Stimulated activated CD4-positive, alpha-beta T cell treated with anti-CD3 and anti-CD28 coated beads, Interleukin-15, amount 100 ng/mL, for 24 hours (primary cell): ENCODE data around the gene RAD21L1.

Experiments
- DNase-seq: peaks from one replicate; pipeline ENCODE4 v3.0.0-alpha.2; 2020

Gene RAD21L1

GRCh38 chr20:1225783-1226654, at the start of gene RAD21L1:
RAD21L1 (plus strand) TSS chr20:1226044; CDS start chr20:1228454, 2,410 bp downstream.
- DNase-seq = peak; percentile 85

DNA sequence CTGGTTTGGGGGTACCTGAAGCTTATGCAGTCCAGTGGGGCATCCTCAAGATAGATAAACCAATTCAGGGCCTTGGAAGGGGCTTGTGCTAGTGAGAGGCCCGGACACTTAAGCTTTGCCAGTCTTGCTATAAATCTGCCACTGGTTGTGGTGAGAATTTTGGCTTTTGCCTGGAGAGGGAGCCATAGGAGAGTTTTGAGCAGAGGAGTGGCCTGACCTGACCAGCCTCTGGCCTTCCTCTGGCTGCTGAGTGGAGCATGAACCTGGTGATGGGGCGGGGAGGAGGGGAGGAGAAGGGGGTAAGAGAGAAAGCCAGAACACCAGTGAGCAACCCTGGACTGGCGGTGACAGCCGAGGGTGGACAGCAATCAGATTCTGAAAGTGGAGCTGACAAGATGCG, 48.2 kb upstream of the RAD21L1 start:
- no peak for DNase-seq

GRCh38 chr20:1178103-1178502, 47.7 kb upstream of the RAD21L1 start:
- DNase-seq = no peak

DNA sequence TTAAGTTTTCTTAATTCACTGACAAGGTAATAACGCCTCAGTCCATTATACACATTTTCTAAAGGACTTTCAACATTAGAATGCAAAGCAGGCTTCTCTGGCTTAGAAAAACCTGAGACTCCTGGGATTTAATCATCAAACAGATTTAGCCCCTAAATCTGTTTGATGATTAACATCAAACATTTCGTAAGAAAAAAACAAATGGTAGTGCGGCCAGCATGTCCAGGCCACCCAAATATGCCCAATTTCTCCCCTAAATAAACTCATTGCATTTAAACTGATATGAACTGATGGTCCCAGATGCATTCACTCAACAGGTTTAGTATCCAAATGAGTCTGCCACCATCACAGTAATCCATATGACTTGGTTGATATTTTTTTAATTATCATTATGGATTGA, 47.2 kb upstream of the RAD21L1 start:
- DNase-seq = no peak

- no peak for DNase-seq
Observed at GRCh38 chr20:1180949-1181348, 44.9 kb upstream of the RAD21L1 start.

GRCh38 chr20:1182106-1182505, 43.7 kb upstream of the RAD21L1 start:
- DNase-seq = no peak

- no peak for DNase-seq
Observed at GRCh38 chr20:1183153-1183552, 42.7 kb upstream of the RAD21L1 start.

GRCh38 chr20:1184260-1184637, 41.6 kb upstream of the RAD21L1 start:
- DNase-seq = no peak

GRCh38 chr20:1184638-1185315, 41.1 kb upstream of the RAD21L1 start, which contains the start of gene TMEM74B:
TMEM74B (minus strand) TSS chr20:1184981; CDS start chr20:1183801, 1,180 bp downstream.
- peak; percentile 16 for DNase-seq

GRCh38 chr20:1185316-1185741, 40.5 kb upstream of the RAD21L1 start:
- DNase-seq = peak; percentile 32

DNA sequence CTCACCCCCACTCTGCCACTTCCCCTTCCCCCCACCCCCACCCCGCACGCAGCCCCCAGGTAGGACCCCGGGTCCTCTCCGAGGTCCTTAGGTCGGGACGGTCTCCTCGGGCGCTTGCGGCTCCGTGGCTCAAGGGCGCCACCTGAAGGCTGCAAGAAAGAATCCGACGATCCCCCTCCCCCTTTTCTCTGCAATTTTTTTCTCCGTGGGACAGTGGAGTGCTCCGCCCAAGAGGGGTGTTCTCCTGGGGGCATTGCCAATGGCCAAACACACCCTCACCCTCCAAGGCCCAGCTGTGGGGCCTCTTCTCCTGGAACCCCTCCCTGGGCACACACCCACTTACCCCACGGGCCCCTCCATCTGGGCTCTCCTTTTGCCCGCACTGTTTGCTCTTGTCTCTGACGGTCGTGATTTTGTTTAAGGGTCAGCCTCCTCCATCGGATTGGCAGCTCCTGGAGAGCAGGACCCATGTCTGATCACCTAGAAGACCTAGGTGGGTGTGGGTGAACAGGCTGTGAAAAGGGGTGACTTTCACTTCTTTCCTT, 40.0 kb upstream of the RAD21L1 start:
- DNase-seq = peak; percentile 71

GRCh38 chr20:1186367-1186991, 39.4 kb upstream of the RAD21L1 start:
- DNase-seq = no peak

DNA sequence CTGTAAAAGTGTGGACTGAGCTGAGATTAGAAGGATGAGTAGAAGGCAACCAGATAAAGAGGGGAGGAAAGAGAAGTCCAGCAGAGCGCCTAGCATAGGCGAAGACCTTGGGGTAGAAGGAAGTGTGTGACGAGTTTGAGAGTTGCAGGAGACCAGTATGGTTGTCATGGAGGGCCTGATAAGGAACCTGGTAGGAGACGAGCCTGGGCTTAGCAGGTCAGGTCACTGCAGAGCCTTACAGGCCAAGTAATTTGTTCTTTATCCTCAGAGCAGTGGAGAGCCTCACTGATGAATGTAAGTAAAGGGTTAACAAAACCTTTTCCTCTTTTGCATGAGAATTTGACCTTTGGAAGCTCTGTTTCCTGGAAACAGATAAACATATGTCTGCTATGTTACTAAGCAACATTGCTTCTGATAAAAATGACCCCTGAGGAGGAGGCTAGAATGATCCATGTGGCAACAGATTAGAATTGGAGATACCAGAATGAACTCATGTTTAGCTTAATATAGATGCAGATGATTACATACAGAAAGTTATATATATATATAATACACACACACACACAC, 38.2 kb upstream of the RAD21L1 start:
- DNase-seq = no peak

DNA sequence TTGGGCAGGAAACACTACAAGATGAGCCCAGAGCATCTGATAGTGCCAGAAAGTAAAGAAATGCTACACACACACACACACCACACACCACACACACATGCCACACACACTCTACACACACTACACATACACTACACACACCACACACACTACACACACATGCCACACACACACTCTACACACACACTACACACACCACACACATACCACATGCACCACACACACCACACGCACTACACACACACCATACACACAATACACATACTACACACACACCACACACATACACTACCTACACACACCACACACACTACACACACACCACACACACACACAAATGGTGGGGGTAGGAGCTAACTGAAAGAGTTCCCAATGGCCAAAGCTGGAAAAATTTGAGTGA, 37.5 kb upstream of the RAD21L1 start:
- DNase-seq = no peak

GRCh38 chr20:1189827-1190226, 36.0 kb upstream of the RAD21L1 start:
- DNase-seq = no peak

GRCh38 chr20:1190847-1191246, 35.0 kb upstream of the RAD21L1 start:
- no peak for DNase-seq

DNA sequence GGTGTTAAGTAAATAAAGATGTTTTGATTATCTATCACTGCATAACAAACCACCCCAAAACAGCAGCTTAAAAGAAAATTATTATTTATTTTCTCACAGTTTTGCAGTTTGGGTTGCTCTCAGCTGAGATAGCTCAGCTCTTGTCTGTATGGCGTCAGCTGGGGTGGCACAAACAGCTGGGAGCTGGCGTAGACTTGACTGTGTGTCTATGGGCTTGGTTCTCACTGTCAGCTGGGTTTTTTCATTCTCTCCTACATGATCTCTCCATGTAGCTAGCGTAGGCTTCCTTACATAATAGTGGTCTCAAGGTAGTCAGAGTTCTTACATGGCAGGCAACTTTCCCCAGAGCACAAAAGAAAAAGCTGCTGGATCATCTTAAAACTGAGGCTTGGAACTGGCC, 34.5 kb upstream of the RAD21L1 start:
- no peak for DNase-seq

DNA sequence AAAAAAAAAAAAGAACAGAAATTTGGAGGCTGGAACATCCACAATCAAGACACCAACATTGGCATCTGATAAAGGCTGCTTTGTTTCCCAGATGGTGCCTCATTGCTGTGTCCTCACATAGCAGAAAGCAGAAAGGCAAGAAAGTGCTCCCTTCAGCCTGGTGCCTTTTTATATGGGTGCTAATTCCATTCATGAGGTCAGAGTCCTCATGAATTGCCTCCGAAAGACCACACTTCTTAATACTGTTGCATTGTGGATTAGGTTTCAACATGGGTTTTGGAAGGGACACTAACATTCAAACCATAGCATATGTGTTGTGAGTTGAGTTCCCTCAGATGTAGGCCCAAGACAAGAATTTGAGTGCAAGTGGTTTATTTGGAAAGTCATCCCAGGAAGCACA, 30.6 kb upstream of the RAD21L1 start:
- no peak for DNase-seq

DNA sequence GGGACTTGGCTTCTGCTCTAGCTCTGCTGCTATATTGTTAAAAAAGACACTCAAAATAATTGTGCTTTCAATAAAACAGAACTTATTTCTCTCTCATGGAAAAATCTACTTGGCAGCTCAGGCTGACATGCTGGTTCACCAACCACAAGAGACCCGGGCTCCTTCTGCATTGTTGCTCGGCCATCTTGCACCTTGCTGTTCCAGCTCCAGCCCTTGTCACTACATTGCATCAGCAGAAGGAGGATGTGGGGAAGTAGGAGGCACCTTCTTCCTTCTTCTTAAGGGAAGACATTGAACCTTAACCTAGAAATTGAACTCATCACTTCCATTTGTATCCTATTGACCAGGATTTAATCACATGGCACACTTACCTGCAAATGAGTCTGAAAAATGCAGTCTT, 29.2 kb upstream of the RAD21L1 start:
- no peak for DNase-seq

DNA sequence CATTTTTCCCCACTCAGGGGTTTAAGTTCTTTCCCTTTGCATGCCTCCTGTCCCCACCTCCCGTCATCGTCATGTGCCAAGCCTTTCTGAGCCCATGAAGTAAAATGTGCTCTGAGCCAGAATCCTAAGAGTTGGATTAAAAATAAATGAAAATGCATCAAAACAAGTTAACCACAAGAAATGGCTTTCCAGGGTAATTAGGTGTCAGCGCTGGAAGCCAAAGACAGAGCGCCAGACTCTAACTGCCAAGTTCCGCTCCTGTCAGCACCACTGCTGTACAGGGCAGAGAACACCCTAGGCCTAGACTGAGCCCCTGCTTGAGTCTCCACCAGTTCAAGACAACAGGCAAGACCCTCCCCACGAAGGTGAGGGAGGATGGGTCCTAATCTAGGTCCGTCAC, 28.0 kb upstream of the RAD21L1 start:
- no peak for DNase-seq

DNA sequence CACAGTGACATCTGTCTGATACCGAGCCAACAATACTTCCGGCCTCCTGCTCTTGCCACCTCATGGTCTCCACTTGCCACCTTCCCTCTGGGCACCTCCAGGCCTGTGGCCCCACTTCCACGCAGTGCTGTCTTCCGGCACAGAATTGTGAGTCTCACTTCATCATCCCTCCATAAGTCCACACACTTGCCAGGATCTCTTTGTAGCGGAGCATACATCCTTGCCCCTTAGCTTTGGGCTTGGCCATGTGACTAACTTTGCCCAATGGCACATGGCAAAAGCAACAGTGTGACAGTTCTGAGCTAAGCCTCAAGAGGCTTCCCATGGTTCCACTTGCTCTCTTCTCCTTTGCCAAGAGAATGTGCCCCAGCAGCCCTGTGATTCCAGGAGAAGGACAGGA, 27.1 kb upstream of the RAD21L1 start:
- DNase-seq = no peak

GRCh38 chr20:1199212-1199873, 26.5 kb upstream of the RAD21L1 start:
- DNase-seq = no peak

DNA sequence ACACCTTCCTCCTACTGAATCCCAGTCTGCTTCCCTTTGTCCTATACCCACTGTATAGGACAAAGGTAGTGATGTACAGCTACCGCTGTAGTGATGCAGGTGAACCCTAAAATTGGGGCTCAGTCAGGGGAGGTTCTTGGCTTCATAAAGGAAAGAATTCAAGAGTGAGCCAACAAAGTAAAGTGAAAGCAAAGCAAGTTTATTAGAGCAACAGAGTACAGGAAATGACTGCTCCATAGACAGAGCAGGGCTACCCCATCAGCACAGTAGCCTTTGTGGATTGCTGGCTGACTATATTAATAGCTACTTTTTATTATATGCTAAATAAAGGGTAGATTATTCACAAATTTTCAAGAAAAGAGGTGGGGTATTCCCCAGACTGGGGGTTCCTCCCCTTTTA, 25.9 kb upstream of the RAD21L1 start:
- DNase-seq = no peak
